Activated naive CD8-positive, alpha-beta T cell treated with anti-CD3 and anti-CD28 coated beads, Interleukin-2, amount 50 U/mL, for 24 hours (primary cell): ENCODE data around the gene GMIP.
"Not testable (repeated sequence)": the region's sequence is repeated elsewhere in the genome, so short reads cannot be mapped to it uniquely, and the experiment has no call there.

Experiments used
- ATAC-seq: fragments of 150-1000 bp; cut with Tn5 transposase; one replicate; pipeline ENCODE4 v1.10.0; 2021
- DNase-seq: peaks from one replicate; pipeline ENCODE4 v3.0.0; 2021
- H3K27ac Mint-ChIP-seq: one replicate; pipeline ENCODE4 v1.8.0; 2021; ENCODE audit warnings: mild to moderate bottlenecking, mixed read lengths
- H3K27me3 Mint-ChIP-seq: one replicate; pipeline ENCODE4 v1.8.0; 2021; ENCODE audit warnings: mixed read lengths
- H3K36me3 Mint-ChIP-seq: one replicate; pipeline ENCODE4 v1.8.0; 2021; ENCODE audit warnings: low read depth, mixed read lengths
- H3K4me1 Mint-ChIP-seq: one replicate; pipeline ENCODE4 v1.8.0; 2021; ENCODE audit warnings: mixed read lengths
- H3K4me3 Mint-ChIP-seq: one replicate; pipeline ENCODE4 v1.8.0; 2021; ENCODE audit warnings: mild to moderate bottlenecking, moderate library complexity, mixed read lengths
- H3K9me3 Mint-ChIP-seq: one replicate; pipeline ENCODE4 v1.8.0; 2021; ENCODE audit warnings: mixed read lengths

The GMIP gene

GRCh38 chr19:19619181-19619848 lies 24.1 kb downstream of the GMIP start:
- DNase-seq: no peak
- ATAC-seq: no peak
- no peaks in the 10 kb centered on the region for H3K36me3 Mint-ChIP-seq
- H3K27ac Mint-ChIP-seq: no peak overlapping the region
- peak overlapping the region; percentile 88 for H3K4me3 Mint-ChIP-seq
- H3K4me1 Mint-ChIP-seq: peaks cover 41% of the 10 kb centered on the region
- H3K27me3 Mint-ChIP-seq: no peaks in the 10 kb centered on the region
- no peaks in the 10 kb centered on the region for H3K9me3 Mint-ChIP-seq

GRCh38 chr19:19618219-19619051 lies 25.0 kb downstream of the GMIP start, which contains the start of gene PBX4:
PBX4 (minus strand) TSS chr19:19618687; CDS start chr19:19618629, 58 bp downstream.
- ATAC-seq: peak; percentile 94
- peak within 1 kb of the TSS; percentile 82 for H3K27ac Mint-ChIP-seq
- H3K27me3 Mint-ChIP-seq: no peaks in the 10 kb centered on the region
- peak; percentile 99 for DNase-seq
- peak within 1 kb of the TSS; percentile 88 for H3K4me3 Mint-ChIP-seq
- no peaks in the 10 kb centered on the region for H3K9me3 Mint-ChIP-seq
- peaks cover 47% of the 10 kb centered on the region for H3K4me1 Mint-ChIP-seq
- no peaks in the 10 kb centered on the region for H3K36me3 Mint-ChIP-seq

GRCh38 chr19:19615086-19615485 lies 28.4 kb downstream of the GMIP start:
- H3K4me3 Mint-ChIP-seq: no peak overlapping the region
- no peaks in the 10 kb centered on the region for H3K36me3 Mint-ChIP-seq
- no peaks in the 10 kb centered on the region for H3K27me3 Mint-ChIP-seq
- ATAC-seq (peak; percentile 67), DNase-seq (peak; percentile 29)
- H3K9me3 Mint-ChIP-seq: no peaks in the 10 kb centered on the region
- peak overlapping the region; percentile 50 for H3K27ac Mint-ChIP-seq
- peaks cover 48% of the 10 kb centered on the region for H3K4me1 Mint-ChIP-seq

- peaks cover 5% of the 10 kb centered on the region for H3K36me3 Mint-ChIP-seq
- no peak for DNase-seq
- no peaks in the 10 kb centered on the region for H3K9me3 Mint-ChIP-seq
- no peak overlapping the region for H3K27ac Mint-ChIP-seq
- no peak for ATAC-seq
- no peaks in the 10 kb centered on the region for H3K27me3 Mint-ChIP-seq
- no peak overlapping the region for H3K4me3 Mint-ChIP-seq
- H3K4me1 Mint-ChIP-seq: peaks cover 42% of the 10 kb centered on the region
Observed at GRCh38 chr19:19613506-19613905, 30.0 kb downstream of the GMIP start.

- Mint-ChIP-seq H3K9me3 (no peaks in the 10 kb centered on the region), H3K27me3 (no peaks in the 10 kb centered on the region), H3K27ac (no peak overlapping the region), H3K4me3 (no peak overlapping the region), H3K4me1 (peaks cover 35% of the 10 kb centered on the region), H3K36me3 (peaks cover 8% of the 10 kb centered on the region)
- ATAC-seq: no peak
- DNase-seq: no peak
Observed at GRCh38 chr19:19610376-19611202, 32.9 kb downstream of the GMIP start.

- not testable (repeated sequence) for H3K4me3 Mint-ChIP-seq, H3K27me3 Mint-ChIP-seq, H3K9me3 Mint-ChIP-seq, DNase-seq, H3K27ac Mint-ChIP-seq, ATAC-seq, H3K36me3 Mint-ChIP-seq
- peaks cover 38% of the 10 kb centered on the region for H3K4me1 Mint-ChIP-seq
Observed at GRCh38 chr19:19606686-19607085, 36.8 kb downstream of the GMIP start.

- H3K36me3 Mint-ChIP-seq: peaks cover 9% of the 10 kb centered on the region
- no peaks in the 10 kb centered on the region for H3K9me3 Mint-ChIP-seq
- no peak for DNase-seq
- H3K4me1 Mint-ChIP-seq: peaks cover 44% of the 10 kb centered on the region
- no peaks in the 10 kb centered on the region for H3K27me3 Mint-ChIP-seq
- H3K4me3 Mint-ChIP-seq: no peak overlapping the region
- peak; percentile 75 for ATAC-seq
- H3K27ac Mint-ChIP-seq: peak overlapping the region; percentile 20
Observed at GRCh38 chr19:19606021-19606420, 37.4 kb downstream of the GMIP start.

- no peak for DNase-seq
- H3K4me3 Mint-ChIP-seq: no peak overlapping the region
- no peak for ATAC-seq
- peaks cover 5% of the 10 kb centered on the region for H3K36me3 Mint-ChIP-seq
- peaks cover 68% of the 10 kb centered on the region for H3K4me1 Mint-ChIP-seq
- no peaks in the 10 kb centered on the region for H3K27me3 Mint-ChIP-seq
- peak overlapping the region; percentile 87 for H3K27ac Mint-ChIP-seq
- H3K9me3 Mint-ChIP-seq: no peaks in the 10 kb centered on the region
Observed at GRCh38 chr19:19602713-19603324, 40.6 kb downstream of the GMIP start.

- Mint-ChIP-seq H3K9me3 (no peaks in the 10 kb centered on the region), H3K36me3 (peaks cover 7% of the 10 kb centered on the region), H3K27me3 (no peaks in the 10 kb centered on the region), H3K4me1 (peaks cover 74% of the 10 kb centered on the region), H3K4me3 (no peak overlapping the region), H3K27ac (peak overlapping the region; percentile 87)
- DNase-seq (no peak), ATAC-seq (no peak)
Observed at GRCh38 chr19:19602136-19602712, 41.2 kb downstream of the GMIP start.

GRCh38 chr19:19600793-19601330 lies 42.6 kb downstream of the GMIP start:
- Mint-ChIP-seq H3K27me3 (no peaks in the 10 kb centered on the region), H3K27ac (peak overlapping the region; percentile 87), H3K4me3 (peak overlapping the region; percentile 41), H3K4me1 (peaks cover 74% of the 10 kb centered on the region), H3K9me3 (no peaks in the 10 kb centered on the region), H3K36me3 (peaks cover 8% of the 10 kb centered on the region)
- ATAC-seq: no peak
- DNase-seq: no peak

- DNase-seq: peak; percentile 43
- H3K36me3 Mint-ChIP-seq, H3K9me3 Mint-ChIP-seq, H3K27me3 Mint-ChIP-seq: not testable (repeated sequence)
- peak; percentile 55 for ATAC-seq
- H3K4me1 Mint-ChIP-seq: peaks cover 83% of the 10 kb centered on the region
- peak overlapping the region; percentile 100 for H3K27ac Mint-ChIP-seq
- peak overlapping the region; percentile 76 for H3K4me3 Mint-ChIP-seq
Observed at GRCh38 chr19:19598728-19599451, 44.6 kb downstream of the GMIP start.

GRCh38 chr19:19597809-19598306 lies 45.6 kb downstream of the GMIP start:
- Mint-ChIP-seq H3K27me3 (no peaks in the 10 kb centered on the region), H3K9me3 (no peaks in the 10 kb centered on the region), H3K4me1 (peaks cover 79% of the 10 kb centered on the region), H3K27ac (peak overlapping the region; percentile 100), H3K4me3 (peak overlapping the region; percentile 76), H3K36me3 (peaks cover 8% of the 10 kb centered on the region)
- ATAC-seq (peak; percentile 77), DNase-seq (peak; percentile 34)

GRCh38 chr19:19595171-19595701 lies 48.2 kb downstream of the GMIP start:
- no peak overlapping the region for H3K4me3 Mint-ChIP-seq
- no peak for ATAC-seq
- no peaks in the 10 kb centered on the region for H3K27me3 Mint-ChIP-seq
- peaks cover 79% of the 10 kb centered on the region for H3K4me1 Mint-ChIP-seq
- no peak for DNase-seq
- H3K36me3 Mint-ChIP-seq: peaks cover 9% of the 10 kb centered on the region
- no peaks in the 10 kb centered on the region for H3K9me3 Mint-ChIP-seq
- H3K27ac Mint-ChIP-seq: no peak overlapping the region
